ENCODE measurements around the gene BCAN.
A peak's percentile ranks its signal among the peaks of the same experiment; 100 is the strongest.

BCAN gene

DNA sequence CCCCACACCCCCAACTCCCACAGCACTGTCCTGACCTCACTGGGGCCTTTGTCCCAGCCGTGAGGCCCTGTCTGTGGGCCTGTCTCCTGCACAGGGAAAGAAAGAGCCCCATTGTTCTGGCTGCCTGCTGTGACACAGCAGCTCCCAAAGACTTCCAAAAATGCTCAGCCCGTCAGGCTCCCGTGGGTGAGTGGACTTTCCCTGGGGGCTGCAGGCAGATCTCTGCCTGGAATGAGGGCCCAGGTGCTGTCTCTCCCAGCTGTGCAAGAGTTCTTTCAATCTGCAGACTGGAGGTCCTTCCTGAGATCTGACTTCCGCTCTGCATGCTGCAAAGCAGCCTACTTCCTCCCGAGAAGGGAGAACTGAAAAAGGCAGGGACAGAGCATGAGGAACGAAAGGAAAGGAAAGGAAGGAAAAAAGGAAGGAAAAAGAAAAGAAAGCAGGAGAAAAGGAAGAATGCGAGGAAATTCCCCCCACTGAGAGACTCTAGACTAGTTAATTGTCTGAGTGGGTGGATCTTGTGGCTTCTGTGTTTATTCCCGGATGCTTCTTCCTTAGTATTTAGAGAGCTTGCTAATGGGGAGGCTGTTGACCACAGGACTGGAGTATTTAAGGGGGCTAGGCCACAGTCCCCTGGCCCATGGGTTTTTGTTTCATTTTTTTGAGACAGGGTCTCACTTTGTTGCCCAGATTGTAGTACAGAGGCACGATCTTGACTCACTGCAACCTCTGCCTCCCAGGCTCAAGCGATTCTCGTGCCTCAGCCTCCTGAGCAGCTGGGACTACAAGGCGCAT lies 20.3 kb downstream of the BCAN start:
- Histone ChIP-seq H3K79me2 (no peaks in the 10 kb centered on the region), H3K36me3 (ENCODE audit: control insufficient read depth, insufficient read depth, low read length) (no peaks in the 10 kb centered on the region), H3K27me3 (ENCODE audit: control insufficient read depth, insufficient read depth, low read length) (no peaks in the 10 kb centered on the region), H3K9me3 (ENCODE audit: control insufficient read depth, low read length) (no peaks in the 10 kb centered on the region), H3K4me2 (ENCODE audit: low read length) (no peak overlapping the region), H3K4me3 (ENCODE audit: low read depth, low read length) (no peak overlapping the region), H3K9ac (no peak overlapping the region), H3K4me1 (no peaks in the 10 kb centered on the region), H2AFZ (no peak overlapping the region), H3K27ac (peak overlapping the region; percentile 29)
- TF ChIP-seq, protein P1, sequence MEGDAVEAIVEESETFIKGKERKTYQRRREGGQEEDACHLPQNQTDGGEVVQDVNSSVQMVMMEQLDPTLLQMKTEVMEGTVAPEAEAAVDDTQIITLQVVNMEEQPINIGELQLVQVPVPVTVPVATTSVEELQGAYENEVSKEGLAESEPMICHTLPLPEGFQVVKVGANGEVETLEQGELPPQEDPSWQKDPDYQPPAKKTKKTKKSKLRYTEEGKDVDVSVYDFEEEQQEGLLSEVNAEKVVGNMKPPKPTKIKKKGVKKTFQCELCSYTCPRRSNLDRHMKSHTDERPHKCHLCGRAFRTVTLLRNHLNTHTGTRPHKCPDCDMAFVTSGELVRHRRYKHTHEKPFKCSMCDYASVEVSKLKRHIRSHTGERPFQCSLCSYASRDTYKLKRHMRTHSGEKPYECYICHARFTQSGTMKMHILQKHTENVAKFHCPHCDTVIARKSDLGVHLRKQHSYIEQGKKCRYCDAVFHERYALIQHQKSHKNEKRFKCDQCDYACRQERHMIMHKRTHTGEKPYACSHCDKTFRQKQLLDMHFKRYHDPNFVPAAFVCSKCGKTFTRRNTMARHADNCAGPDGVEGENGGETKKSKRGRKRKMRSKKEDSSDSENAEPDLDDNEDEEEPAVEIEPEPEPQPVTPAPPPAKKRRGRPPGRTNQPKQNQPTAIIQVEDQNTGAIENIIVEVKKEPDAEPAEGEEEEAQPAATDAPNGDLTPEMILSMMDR (IDR thresholded peaks at IDR 0.05), result no peak

DNA sequence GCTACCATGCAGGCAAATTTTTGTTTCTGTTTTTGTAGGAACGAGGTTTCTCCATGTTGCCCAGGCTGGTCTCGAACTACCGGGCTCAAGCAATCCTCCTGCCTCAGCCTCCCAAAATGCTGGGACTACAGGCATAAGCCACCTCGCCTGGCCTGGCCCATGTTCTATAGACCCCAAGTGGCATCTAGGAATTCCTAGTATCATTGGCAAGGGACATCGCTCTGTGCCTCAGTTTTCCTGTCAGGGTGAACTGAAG lies 20.8 kb downstream of the BCAN start:
- Histone ChIP-seq H3K4me2 (ENCODE audit: low read length) (no peak overlapping the region), H3K4me3 (ENCODE audit: low read depth, low read length) (no peak overlapping the region), H3K27ac (peak overlapping the region; percentile 29), H3K4me1 (no peaks in the 10 kb centered on the region), H3K36me3 (ENCODE audit: control insufficient read depth, insufficient read depth, low read length) (no peaks in the 10 kb centered on the region), H3K27me3 (ENCODE audit: control insufficient read depth, insufficient read depth, low read length) (no peaks in the 10 kb centered on the region), H2AFZ (no peak overlapping the region), H3K9ac (no peak overlapping the region), H3K79me2 (no peaks in the 10 kb centered on the region), H3K9me3 (ENCODE audit: control insufficient read depth, low read length) (no peaks in the 10 kb centered on the region)
- TF ChIP-seq, protein P1 (IDR thresholded peaks at IDR 0.05), result no peak

DNA sequence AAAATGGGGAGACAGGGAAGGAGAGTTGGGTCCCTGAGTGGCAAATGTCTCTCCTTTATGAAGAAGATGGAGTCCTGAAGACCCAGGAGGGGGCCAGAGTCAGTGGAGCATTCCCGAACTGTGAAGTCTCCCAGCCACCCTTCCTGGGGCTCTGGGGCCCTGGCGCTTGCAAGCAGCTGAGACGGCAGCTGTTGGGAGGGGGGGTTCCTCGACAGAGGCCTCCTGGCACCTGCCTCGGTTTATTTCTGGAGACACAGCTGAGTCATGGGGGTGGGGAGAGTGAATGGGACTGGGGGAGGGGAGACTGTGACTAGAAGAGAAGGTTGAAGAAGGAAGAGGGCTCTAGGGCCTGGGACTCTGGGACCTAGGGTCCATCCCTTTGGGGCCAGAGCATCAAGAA lies 21.3 kb downstream of the BCAN start:
- no peak overlapping the region for H2AFZ ChIP-seq
- H3K4me2 ChIP-seq (ENCODE audit: low read length), result no peak overlapping the region
- H3K36me3 ChIP-seq (ENCODE audit: control insufficient read depth, insufficient read depth, low read length), result no peaks in the 10 kb centered on the region
- H3K27me3 ChIP-seq (ENCODE audit: control insufficient read depth, insufficient read depth, low read length), result no peaks in the 10 kb centered on the region
- no peak overlapping the region for H3K9ac ChIP-seq
- H3K79me2 ChIP-seq, result no peaks in the 10 kb centered on the region
- H3K4me1 ChIP-seq, result no peaks in the 10 kb centered on the region
- TF ChIP-seq, protein P1 (IDR thresholded peaks at IDR 0.05), result no peak
- no peak overlapping the region for H3K4me3 ChIP-seq (ENCODE audit: low read depth, low read length)
- no peaks in the 10 kb centered on the region for H3K9me3 ChIP-seq (ENCODE audit: control insufficient read depth, low read length)
- H3K27ac ChIP-seq, result peak overlapping the region; percentile 29

DNA sequence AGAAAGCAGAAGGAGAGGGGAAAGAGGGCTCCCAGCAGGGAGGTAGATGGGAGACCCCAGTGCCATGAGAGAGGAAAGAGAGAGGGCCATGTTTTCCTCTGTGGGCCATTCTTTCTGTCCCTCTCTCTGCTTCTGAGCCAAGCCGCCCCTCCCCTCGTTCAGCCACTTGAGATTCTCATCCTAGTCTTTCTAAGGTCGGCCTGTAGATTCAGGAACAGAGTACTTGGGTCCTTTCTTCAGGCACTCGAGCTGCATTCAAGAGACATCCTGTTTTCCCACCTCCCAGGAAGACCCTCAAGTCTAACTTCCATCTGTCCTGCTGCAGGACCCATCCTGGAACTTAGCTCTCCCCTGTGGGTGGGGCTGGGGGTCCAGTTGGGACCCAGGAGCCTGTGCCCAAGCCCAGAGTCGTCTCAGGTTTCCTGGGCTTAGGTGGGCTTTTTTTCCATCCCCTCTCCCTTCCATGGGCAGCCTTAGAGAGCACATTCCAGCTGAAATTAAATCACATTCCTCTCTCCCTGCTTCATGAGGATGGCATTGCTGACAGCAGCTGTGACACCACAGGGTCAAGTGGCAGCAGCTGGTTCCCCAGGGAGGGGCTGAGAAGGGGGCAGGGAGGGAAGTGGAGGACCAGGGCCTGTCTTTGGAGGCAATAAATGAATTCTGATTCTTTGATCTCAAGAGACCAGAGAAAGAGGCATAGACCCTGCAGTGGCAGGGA lies 22.3 kb downstream of the BCAN start:
- no peaks in the 10 kb centered on the region for H3K4me1 ChIP-seq
- no peak overlapping the region for H2AFZ ChIP-seq
- no peak overlapping the region for H3K4me2 ChIP-seq (ENCODE audit: low read length)
- H3K36me3 ChIP-seq (ENCODE audit: control insufficient read depth, insufficient read depth, low read length), result no peaks in the 10 kb centered on the region
- H3K4me3 ChIP-seq (ENCODE audit: low read depth, low read length), result no peak overlapping the region
- TF ChIP-seq, protein P1 (IDR thresholded peaks at IDR 0.05), result no peak
- no peaks in the 10 kb centered on the region for H3K9me3 ChIP-seq (ENCODE audit: control insufficient read depth, low read length)
- peak overlapping the region; percentile 61 for H3K27ac ChIP-seq
- no peak overlapping the region for H3K9ac ChIP-seq
- H3K79me2 ChIP-seq, result no peaks in the 10 kb centered on the region
- H3K27me3 ChIP-seq (ENCODE audit: control insufficient read depth, insufficient read depth, low read length), result no peaks in the 10 kb centered on the region

Data from parathyroid adenoma (tissue), 2 donors.